GM18517 (cell line): Measurements from ENCODE around the gene IL19.
"Not testable (repeated sequence)": the region's sequence is repeated elsewhere in the genome, so short reads cannot be mapped to it uniquely, and the experiment has no call there.

Source experiments
- ATAC-seq: cut with Tn5 transposase; IDR thresholded peaks from one replicate; pipeline ENCODE4 v1.9.1; 2021; ENCODE audit warnings: mild to moderate bottlenecking, moderate library complexity; ENCODE audit not compliant: unreplicated experiment

Gene IL19

DNA sequence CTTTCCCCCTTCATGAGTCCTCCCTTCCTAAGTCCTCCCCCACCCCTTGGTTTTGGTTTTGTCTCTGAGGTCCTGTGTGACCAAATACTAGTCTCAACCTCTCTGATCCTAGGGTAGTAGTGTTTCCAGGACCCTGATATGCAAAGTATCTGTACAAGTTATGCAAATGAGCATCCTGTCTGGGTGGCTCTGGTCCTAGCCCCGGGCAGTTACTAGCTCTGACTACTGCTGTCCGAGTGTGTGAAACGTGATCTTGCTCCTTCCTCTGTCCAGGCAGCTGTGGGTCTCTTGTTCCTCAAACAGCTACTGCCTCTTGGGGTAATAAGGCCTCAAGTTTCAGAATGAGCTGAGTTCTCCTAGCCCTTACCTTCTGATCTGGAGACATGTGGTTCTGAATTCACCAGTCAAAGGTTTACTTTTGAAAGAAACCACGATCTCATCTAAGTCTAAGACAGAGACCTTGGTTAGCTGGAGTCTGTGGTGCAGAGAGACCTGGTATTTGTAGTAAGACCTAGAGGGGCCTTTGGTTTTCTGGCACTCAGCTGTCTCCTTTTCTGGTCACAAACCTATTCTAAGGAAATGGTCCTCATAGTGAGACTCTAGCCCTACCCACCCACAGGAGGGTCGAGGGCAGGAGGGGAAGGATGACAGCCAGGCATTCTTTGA, 31.0 kb upstream of the IL19 start:
- ATAC-seq: peak; percentile 87

DNA sequence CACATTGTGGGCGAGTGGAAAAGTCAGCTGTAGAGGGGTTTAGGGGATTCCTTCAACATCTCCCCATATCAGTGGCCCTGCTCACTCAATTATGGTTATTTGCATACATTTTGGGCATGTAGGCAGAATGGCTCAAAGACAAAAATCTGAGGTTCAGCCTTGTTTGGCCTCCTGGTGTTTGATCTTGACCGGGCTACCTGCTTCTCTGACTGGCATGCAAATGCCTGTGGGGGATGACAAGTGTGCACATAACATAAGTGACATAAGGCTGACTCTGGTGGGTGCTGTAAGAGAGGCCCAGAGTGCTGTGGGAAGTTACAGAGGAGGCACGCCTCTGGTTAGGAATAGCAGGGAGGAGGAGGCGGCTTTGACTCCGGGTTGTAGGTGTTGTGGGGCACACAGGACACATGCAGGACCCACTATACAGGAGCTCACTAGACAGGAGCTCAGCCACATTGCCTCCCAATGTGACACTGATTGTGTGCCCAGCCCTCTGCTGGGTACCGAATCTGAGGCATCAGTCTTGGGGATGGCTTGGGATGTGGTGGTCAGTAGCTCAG, 29.4 kb upstream of the IL19 start:
- no peak for ATAC-seq

DNA sequence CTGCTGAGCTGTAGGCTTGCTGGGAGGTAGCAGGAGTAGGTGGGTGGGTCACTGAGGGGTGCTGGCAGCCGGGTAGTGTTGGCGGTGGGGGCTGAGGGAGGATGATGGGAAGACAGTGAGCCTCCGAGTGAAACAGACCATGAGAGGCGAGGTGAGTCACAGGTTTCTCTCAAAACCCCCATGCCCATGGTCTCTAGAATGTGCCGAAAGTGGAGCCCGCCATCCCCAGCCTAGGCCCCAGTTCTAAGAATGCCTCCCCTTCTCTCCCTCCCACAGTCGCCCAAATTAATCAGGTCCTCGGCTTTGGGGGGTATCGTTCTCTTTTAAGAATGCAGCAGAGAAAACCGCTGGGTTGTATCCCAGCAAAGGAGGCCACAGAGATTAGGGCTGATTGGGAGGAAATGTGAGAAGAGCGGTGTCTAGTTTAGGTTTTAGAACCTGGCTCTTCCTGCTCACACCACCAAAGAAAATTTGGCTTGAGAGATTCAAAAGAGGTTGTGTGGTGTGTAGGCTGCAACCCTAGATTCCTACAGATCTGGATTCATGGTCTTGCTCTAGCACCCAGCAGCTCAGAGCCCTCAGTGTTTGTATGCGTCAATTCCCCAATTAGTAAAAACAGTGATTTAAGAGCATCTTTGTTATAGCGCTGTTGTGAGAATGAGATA, 27.7 kb upstream of the IL19 start:
- no peak for ATAC-seq

DNA sequence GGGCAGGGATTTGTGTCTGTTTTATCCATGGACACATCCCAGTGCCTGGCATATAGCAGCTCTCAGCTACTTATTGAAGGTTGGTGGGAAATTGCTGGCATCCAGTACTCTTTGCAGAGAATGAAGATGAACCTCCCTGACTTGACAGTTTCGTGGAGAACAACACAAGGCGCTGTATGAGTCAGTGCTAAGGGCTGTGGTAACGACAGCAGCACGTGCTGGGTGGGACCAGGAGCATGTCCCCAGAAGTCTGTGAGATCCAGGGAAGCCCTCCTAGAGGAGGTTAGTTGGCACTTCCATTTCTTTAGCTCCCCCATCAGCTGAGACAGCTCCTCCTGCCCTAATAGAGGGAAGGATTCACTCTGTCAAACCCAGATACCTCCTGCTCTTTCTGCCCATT, 25.9 kb upstream of the IL19 start:
- ATAC-seq: no peak

DNA sequence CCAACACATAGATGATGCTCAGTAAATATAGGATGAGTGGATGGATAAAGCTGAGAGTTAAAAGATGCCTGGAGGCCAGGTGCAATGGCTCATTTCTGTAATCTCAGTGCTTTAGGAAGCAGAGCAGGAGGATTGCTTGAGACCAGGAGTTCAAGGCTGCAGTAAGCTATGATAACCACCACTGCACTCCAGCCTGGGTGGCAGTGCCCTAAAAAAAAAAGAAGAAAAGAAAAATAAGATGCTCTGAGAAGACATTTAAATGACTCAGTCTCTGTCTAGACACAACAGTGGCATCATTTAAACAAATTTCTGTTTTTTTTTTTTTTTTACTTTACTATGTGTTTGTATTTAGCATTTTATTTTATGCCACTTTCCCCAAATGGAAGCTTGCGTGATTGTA, 25.3 kb upstream of the IL19 start:
- ATAC-seq: no peak

DNA sequence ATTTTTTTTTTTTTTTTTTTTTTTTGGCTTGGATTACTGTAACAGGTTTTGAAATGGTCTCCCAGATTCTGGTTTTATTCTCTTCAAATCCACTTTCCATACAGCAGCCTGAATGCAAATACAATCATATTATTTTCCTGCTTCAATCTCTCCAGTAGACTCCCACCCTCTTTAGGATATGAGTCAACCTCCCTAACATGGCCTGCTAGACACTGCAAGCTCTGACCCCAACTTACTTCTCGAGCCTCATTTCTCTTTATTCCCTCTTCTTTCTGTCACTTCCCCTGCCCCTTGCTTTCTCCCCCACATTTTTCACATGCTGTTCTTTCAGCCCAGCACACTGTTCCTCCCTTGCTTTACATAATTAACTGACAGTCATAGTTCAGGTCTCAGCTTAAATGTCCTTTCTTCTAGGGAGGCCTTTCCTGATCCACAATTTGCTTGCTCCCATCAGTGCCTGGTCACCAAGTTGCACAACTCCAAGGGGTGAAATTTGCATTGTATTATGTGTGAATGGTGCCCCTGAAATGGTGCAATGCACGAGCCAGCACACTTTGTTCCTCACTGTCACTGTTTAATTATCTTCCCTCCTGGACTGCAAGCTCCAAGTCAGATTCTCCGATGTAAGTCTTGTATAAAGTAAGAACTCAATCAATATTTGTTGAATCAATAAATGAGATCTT, 22.1 kb upstream of the IL19 start:
- ATAC-seq: no peak

DNA sequence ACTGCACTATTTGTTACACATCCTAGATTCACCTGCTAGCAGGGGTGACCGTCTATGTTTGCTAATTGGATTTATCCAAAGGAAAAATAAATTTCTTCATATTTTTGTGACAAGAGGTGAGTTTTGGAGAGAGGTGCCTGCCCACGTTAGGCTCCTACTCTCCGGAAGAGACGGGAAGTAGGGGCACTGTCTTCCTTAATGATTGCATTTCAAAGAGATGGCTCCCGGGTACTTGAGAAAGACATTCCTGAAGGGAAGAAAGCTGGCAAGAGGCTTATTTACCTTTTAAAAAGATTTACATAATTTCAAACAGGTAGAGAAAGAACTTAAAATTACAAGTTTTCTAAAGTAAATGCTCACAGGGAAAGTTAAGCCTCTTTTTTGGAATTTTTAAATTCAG, 18.7 kb upstream of the IL19 start:
- no peak for ATAC-seq

DNA sequence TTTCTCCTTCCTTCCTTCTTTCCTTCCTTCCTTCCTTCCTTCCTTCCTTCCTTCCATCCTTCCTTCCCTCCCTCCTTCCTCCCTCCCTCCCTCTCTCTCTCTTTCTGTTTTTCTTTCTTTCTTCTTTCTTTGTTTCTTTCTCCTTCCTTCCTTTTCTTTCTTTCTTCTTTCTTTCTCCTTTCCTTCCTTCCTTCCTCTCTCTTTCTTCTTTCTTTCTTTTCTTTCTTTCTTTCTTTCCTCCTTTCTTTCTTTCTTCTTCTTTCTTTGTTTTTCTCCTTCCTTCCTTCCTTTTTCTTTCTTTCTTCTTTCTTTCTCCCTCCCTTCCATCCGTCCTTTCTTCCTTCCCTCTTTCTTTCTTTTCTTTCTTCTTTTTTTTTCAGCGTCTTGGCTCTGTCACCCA, 18.1 kb upstream of the IL19 start:
- ATAC-seq: no peak

DNA sequence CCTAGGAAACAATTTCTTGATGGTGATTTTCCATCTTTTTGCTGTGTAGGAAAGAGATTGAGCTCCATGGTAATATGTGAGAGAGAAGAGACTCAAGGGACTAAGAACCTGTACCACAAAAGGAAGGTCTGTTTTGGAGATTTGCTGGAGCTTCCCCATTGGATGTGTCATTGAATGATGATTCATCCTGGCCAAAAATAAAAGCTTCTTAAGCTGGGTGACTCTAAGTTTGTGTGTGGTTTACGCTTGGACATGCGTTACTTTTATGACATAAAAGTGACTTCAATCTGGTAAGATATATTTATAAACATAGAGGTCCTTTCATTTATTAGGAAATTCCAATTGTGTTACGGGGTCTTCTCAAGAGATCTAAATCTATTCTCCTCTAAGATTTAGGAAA, 17.4 kb upstream of the IL19 start:
- no peak for ATAC-seq

DNA sequence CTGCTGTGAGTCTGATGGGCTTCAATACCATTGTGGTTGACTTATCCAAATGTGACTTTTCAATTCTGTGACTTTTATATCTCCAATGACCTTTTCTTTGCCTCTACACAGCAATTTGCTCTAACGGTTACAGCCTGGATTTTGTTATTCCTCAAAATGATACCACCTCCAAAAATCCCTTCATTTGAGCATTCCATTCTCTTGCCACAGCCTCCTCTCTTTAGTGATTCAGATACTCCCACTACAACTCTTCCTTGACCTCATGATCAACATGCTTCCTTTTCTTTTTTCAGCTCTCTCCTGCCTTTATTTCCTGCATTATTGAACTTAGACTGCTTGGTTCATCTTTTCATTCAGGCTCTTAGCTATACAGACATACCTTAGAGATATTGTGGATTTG, 16.6 kb upstream of the IL19 start:
- ATAC-seq: no peak

DNA sequence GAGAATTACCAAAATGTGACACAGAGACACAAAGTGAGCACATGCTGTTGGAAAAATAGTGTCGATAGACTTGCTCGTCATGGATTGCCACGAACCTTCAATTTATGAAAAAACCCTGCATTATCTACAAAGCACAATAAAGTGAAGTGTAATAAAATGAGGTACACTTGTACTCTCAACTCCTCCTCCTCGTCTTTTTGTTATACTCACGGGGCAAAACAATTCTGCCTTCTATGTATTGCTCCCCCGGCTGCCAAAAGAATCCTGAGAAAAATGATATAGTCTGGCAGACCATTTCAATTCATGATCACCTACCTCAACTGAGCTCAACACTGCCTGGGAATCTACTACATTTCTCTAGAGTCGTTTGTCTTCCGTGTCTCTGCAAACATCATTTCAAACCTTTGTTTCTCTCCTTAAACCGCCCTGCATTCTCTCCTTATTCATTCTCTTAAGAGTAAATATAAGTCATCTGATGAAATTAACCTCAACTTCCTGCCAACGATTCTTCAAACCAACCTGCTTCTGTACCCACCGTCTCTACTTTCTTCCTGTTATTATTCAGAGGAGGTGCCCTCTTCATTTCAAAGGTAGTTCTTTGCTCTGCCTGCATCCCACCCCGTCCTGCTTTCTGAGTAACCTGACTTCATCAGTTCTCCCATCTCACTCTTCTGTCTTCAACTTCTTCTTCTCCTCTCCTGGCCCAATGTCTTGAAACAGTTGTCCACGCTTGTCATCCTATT, 12.9 kb upstream of the IL19 start:
- ATAC-seq: no peak

DNA sequence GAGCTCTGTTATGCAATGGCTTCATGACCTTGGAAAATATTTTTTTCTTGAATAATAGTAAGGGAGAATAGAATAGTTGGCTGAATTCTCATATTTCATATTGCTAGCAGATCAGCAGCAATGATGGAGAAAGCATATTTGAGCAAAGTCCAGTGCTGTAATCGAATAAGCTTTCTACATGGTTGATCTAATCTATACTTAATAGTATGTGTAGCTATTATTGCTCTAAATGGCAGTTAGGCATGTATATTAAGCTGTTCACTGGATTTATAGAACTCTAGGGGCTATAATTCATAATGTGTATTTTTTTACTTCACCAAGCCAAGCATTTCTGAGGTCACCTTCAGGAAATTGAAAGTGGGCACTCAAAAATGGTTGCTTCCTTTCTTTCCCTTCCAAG, 10.0 kb upstream of the IL19 start:
- ATAC-seq: no peak

DNA sequence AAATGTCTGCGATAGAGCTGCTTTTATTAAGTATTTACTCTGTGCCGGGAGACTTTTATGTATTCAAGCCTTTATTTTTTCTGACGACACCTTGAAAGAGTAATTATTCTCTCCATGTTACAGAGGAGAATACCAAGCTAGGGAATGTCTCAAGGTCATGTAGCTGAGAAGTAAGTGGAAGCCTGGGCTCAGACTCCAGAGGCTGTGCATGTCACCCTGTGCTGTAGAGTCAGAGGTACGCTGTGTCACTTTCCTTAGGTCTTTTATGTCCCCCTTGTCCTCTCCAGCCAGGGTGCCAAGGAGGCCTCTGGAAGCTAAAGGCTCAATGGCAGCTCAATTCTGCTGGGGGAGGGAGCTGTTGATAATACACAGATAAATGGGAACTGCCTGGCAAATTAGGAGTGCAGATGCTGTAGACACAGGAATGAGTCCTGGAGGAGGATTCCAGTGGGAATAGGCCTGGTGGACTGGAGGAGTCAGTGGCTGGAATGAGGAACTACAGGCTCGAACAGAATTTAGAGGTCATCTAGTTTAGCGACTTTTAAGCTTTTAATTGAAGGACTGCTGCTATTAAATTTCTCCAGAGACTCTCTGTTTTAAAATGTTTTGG, 9.3 kb upstream of the IL19 start:
- no peak for ATAC-seq

DNA sequence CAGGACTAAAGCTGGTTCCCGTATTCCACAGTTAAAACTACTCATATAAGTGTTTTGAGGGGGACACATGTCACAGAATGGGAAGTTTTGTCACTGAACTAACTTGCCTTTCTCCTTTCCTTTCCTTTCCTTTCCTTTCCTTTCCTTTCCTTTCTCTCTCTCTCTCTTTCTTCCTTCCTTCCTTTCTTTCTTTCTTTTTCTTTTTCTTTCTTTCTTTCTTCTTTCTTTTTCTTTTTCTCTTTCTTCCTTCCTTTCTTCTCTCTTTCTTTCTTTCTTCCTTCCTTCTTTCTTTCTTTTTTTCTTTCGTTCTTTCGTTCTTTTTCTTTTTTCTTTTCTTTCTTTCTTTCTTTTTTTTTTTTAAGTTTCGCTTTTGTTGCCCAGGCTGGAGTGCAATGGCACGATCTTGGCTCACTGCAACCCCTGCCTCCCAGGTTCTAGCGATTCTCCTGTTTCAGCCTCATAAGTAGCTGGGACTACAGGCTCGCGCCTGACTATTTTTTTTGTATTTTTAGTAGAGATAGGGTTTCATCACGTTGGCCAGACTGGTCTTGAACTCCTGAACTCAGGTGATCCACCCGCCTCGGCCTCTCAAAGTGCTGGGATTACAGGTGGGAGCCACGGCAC, 7.7 kb upstream of the IL19 start:
- ATAC-seq: not testable (repeated sequence)

DNA sequence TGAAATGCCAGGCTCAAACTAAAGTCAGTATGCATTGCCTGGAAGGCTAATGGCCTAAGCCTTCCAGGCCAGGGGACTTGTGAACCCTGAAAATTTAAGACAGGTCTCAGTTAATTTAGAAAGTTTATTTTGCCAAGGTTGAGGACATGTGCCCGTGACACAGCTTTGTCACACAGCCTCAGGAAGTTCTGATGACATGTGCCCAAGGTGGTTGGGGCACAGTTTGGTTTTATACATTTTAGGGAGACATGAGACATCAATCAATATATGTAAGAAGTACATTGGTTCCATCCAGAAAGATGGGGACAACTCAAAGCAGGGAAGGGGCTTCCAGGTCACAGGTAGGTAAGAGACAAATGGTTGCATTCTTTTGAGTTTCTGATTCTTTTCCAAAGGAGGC, 4.8 kb upstream of the IL19 start:
- ATAC-seq: not testable (repeated sequence)

DNA sequence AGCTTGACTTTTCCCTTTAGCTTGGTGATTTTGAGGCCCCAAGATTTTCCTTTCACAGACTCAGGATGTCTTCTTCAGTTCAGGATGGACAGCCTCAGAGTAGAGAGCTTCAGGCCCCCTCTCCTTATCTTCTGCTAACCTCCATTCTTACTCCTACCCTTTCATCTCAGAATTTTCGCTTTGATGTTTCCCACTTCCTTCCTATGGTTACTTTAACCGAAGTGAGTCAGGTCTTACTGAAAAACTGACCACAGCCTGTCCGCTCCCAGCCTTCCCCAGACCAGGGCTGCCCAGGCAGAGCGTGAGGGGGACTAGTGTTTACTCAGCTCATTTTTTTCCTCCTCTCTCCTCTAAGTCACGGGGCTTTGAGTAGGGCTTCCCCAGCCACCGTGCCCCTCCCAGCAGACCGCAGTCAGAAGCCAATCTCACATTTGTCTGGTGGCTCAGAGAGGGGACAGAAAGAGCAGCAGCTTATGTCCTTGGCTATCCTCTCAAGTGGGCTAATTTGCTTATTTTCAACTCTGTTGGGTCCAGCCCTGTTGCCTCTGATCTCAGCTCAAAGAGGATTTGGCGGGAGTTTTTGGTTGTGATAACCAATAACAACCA, 4.2 kb upstream of the IL19 start:
- peak; percentile 44 for ATAC-seq

DNA sequence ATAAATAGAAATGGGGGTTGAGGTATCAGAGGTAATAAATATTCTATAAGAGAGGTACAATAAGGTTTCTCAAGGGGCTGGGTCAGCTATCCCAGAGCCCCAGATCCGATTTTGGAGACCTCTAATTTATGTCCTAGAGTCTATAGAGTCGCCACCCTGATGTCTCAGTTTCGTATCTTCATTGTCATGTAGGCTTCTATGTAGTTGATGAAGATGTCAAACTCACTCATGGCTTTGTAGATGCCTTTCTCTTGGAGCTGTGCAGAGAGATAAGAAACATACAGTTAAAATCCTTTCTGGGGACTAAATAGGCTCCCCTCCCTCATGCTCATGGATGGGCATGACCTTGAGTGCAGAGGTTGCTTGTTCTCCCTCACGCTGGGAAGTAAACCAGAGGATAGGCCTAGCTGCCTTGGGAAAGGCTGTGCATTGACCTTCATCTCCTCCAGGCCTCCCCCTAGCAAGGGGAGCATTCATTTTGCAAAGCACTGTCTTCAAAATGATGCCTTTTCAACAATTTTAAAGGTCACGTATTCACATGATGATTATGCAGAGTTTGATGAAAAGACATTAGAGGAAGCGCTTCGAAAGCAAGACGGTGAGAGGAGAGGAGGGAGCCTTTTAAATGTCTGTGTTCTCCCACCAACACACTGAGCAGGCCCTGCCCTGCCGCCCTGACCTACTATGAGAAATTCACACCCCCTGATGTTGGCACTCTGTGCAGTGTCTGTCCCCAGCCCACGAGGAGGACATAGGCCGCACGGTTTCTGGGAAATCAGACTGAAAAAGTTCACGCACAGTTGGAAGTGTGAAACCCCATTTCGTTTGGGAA, 1.9 kb upstream of the IL19 start:
- peak; percentile 19 for ATAC-seq

DNA sequence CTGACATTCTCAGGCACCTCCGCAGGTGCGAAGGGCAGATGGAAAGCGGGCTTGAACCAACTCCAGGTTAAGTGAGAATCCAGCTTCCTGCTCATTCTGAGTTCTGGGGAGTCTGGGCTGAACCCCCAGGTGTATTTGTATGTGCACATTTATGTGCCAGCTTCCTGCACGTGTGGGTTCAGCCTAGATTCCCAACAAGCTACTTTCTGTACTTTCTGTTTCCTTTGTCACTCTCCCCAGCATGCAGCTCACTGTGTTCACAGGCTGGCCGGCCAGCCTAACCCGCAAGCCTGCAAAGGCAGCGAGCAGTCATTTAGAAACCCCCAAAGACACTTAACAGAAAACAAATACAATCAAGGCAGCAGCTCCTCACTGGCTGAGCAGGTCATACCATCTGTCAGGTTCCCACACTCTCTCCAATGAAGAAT, 1.3 kb upstream of the IL19 start:
- peak; percentile 68 for ATAC-seq

DNA sequence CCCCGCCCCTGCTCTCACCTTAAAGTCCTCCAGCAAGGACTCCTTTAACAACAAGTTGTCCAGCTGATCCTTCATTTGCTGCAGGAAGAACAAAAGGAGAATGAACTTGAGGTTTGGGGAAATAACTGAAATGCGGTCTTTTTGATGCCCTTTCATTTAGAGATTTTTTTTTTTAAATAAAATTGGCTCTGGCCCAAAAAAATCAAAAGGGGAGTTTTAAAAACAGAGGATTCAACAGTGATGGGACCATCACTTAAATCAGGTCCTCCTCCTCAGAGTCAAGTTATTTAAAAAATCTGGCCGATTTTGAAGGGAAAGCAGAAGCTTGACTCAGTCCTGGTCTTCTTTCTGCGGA, 742 bp downstream of the IL19 start:
- ATAC-seq: no peak
